GM12875 (cell line): ENCODE measurements around the gene RFX8.

Experiments used
- H3K4me3 ChIP-seq: one replicate; pipeline ENCODE4 v1.5.1; 2011; ENCODE audit warnings: low read depth, low read length, control low read depth
- TF ChIP-seq, protein P1 (sequence below): IDR thresholded peaks from 2 replicates; pipeline ENCODE4 v1.5.1; 2011; ENCODE audit warnings: low read depth, mild to moderate bottlenecking, control low read depth, inconsistent platforms, low read length, moderate library complexity, borderline replicate concordance; ENCODE audit not compliant: insufficient read depth

RFX8 gene

DNA sequence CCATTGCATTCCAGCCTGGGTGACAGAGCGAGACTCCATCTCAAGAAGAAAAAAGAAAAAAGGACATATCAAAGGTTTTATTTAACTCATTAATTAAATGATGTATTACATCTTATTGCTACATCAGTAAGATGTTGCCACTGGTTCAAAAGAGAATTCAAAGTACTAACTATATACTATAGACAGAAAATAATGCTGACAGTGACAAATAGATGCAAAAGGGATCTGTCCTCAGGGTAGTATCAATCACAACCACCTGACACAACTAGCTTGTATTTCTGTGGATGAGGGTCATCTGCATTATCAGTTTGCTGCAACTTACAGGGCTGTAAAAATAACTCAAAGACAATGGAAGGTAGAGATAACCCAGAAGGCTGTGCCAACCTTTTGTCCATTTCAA is 71.2 kb downstream of the RFX8 start:
- TF ChIP-seq, protein P1, sequence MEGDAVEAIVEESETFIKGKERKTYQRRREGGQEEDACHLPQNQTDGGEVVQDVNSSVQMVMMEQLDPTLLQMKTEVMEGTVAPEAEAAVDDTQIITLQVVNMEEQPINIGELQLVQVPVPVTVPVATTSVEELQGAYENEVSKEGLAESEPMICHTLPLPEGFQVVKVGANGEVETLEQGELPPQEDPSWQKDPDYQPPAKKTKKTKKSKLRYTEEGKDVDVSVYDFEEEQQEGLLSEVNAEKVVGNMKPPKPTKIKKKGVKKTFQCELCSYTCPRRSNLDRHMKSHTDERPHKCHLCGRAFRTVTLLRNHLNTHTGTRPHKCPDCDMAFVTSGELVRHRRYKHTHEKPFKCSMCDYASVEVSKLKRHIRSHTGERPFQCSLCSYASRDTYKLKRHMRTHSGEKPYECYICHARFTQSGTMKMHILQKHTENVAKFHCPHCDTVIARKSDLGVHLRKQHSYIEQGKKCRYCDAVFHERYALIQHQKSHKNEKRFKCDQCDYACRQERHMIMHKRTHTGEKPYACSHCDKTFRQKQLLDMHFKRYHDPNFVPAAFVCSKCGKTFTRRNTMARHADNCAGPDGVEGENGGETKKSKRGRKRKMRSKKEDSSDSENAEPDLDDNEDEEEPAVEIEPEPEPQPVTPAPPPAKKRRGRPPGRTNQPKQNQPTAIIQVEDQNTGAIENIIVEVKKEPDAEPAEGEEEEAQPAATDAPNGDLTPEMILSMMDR = no peak
- no peak overlapping the region for H3K4me3 ChIP-seq

DNA sequence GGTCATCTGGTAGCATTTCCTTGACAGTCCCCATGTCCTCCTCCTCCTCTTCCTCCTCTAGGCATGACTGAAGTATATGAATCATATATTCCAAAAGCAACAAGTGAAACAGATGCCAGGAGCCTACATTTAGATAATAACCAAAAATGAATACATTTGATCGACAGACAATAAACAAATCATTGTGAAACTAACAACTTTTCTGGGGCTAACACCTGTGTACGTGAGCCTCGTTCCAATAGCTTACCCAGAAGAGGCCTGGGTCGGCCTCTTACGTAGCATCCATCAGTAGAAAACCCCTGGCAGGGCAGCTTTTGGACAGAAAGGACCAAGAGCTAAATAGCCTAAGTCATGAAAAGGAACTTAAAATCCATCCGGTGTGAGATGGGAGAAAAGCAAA is 72.3 kb downstream of the RFX8 start:
- H3K4me3 ChIP-seq = no peak overlapping the region
- TF ChIP-seq, protein P1 = no peak

DNA sequence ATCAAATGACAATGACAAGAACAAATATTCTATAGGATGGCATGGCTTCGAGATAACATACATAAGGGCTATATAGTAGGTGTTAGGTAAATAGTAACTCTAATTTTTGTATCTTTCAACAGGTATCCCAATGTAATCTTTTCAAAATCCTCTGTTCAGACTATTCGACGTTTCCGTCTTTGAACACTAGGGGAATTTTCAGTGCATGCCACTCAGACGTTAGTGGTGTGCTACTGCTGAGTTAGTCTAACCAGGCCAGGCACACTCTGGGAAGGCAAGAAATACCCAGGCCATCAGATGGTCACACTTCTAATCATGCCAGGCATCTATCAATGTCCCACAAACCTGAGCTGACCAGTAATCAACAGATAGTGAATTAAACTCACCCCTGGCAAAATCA is 73.0 kb downstream of the RFX8 start:
- TF ChIP-seq, protein P1 = no peak
- no peak overlapping the region for H3K4me3 ChIP-seq

DNA sequence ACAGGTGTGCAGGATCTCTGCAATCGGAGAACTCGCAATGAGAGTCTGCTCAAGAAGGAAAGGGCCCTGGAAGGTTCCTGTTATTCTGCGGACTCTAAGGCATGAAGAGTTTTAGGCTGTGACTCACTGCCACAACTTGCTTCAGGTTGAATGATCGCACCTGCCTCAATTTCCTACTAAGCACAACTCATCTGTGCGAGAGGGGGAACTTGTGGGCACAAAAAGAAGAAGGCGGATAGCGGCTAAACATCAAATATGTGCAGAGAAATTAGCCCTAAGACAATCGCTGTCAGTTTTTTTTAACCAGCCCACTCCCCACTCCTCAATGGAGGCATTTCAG is 73.6 kb downstream of the RFX8 start:
- TF ChIP-seq, protein P1 = no peak

DNA sequence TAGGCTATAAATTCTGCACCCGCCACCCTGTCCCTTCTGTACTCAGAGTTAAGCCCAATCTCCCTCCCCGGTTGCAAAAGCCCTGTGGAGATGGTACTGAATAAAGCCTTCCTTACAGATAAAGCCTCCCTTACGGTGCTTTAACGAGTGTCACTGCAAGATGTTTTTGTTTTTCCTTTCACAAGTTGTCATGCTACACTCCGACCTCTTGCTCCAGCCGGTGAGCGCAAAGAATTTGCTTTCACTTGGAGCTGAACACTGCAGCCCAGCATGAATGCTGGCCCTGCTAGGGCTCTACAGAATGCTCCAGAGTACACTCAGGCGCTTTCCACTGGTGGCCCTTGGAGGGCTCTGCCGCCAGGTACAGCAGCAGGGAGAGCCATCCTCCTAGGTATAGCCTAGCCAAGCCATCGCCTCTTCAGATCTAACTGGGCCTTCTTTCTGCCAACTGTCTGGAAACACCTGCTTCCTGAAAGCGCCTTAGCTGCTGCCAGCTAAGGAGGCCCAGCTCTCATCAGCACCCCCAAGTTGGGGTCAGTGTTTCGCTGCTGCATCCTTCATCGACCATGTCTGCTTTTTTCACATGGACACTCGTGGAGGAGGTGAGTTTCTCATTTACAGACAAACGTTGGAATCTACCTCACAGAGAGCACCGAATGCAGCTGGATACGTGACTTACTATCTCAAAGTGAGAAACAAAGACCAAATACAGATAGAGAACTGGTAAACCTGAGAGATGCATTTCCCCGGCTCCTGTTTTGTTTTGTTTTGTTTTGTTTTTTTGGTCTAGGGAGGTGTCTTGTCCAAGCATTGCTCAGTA is 74.2 kb downstream of the RFX8 start:
- TF ChIP-seq, protein P1 = no peak
- H3K4me3 ChIP-seq = no peak overlapping the region

More for the DNA sequence above, 73.6 kb downstream of the RFX8 start:
- H3K4me3 ChIP-seq = no peak overlapping the region

DNA sequence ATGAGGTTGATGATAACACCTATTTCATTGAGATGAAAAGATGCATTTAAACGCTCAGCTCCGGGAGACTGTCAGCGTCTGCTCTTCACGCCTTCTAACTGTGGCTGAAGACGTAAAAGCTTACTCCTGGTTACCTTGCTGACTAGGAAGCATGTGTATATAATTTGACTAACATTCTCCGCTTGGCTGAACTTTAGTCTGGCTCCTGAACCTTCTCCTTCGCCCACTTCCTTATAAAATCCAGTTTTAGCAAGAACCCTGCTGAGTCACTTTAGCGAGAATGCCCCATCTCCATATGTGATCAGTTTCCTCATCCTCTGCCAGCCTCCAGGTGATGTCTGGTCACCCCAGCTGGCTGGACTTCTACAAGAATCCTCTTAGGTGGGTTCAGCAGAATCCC is 74.9 kb downstream of the RFX8 start:
- TF ChIP-seq, protein P1 = no peak
- no peak overlapping the region for H3K4me3 ChIP-seq
